Measurements from ENCODE around the gene ORC4. TPM values are rescaled to one million over a fixed set of nuclear protein-coding genes. Genes with fewer than 3 reads are reported as not detected.
"Not testable (repeated sequence)": the region's sequence is repeated elsewhere in the genome, so short reads cannot be mapped to it uniquely, and the experiment has no call there.

The ORC4 gene
- total RNA-seq, 1 donor from 2014 or later, result 25.4 TPM

GRCh38 chr2:148031152-148031551, 10.6 kb upstream of the ORC4 start:
- H3K27ac Mint-ChIP-seq, result no peak overlapping the region
- no peak for DNase-seq (ENCODE audit: low spot score)
- H3K36me3 Mint-ChIP-seq (ENCODE audit: low read depth), result no peaks in the 10 kb centered on the region

GRCh38 chr2:148028781-148029180, 8.2 kb upstream of the ORC4 start:
- intact Hi-C loops (cut with micrococcal nuclease), result loop anchor here (10.0 kb wide), 1 partner anchor 734 kb away; no protein-coding TSS in a partner anchor
- no peaks in the 10 kb centered on the region for H3K36me3 Mint-ChIP-seq (ENCODE audit: low read depth)
- no peaks in the 10 kb centered on the region for H3K27me3 Mint-ChIP-seq (ENCODE audit: low read depth)
- no peaks in the 10 kb centered on the region for H3K9me3 Mint-ChIP-seq
- no peak overlapping the region for H3K4me3 Mint-ChIP-seq (ENCODE audit: low read depth)
- no peak for DNase-seq (ENCODE audit: low spot score)
- no peak overlapping the region for H3K27ac Mint-ChIP-seq
- peaks cover 17% of the 10 kb centered on the region for H3K4me1 Mint-ChIP-seq (ENCODE audit: low read depth)

More at GRCh38 chr2:148031152-148031551, 10.6 kb upstream of the ORC4 start:
- H3K4me3 Mint-ChIP-seq (ENCODE audit: low read depth), result no peak overlapping the region
- intact Hi-C loops (cut with micrococcal nuclease), result no loop called here
- no peaks in the 10 kb centered on the region for H3K27me3 Mint-ChIP-seq (ENCODE audit: low read depth)
- peaks cover 1% of the 10 kb centered on the region for H3K4me1 Mint-ChIP-seq (ENCODE audit: low read depth)
- no peaks in the 10 kb centered on the region for H3K9me3 Mint-ChIP-seq

GRCh38 chr2:148027822-148028221, 7.3 kb upstream of the ORC4 start:
- Mint-ChIP-seq H3K4me1 (ENCODE audit: low read depth) (peaks cover 25% of the 10 kb centered on the region), H3K27ac (no peak overlapping the region), H3K4me3 (ENCODE audit: low read depth) (no peak overlapping the region), H3K9me3 (no peaks in the 10 kb centered on the region), H3K36me3 (ENCODE audit: low read depth) (no peaks in the 10 kb centered on the region), H3K27me3 (ENCODE audit: low read depth) (no peaks in the 10 kb centered on the region)
- intact Hi-C loops (cut with micrococcal nuclease), result loop anchor here (10.0 kb wide), 1 partner anchor 733 kb away; no protein-coding TSS in a partner anchor
- DNase-seq (ENCODE audit: low spot score), result no peak

- H3K4me1 Mint-ChIP-seq (ENCODE audit: low read depth), result peaks cover 30% of the 10 kb centered on the region
- H3K36me3 Mint-ChIP-seq (ENCODE audit: low read depth), result no peaks in the 10 kb centered on the region
Observed at GRCh38 chr2:148026573-148026972, 6.0 kb upstream of the ORC4 start.

GRCh38 chr2:148023861-148024260, 3.3 kb upstream of the ORC4 start:
- peaks cover 41% of the 10 kb centered on the region for H3K4me1 Mint-ChIP-seq (ENCODE audit: low read depth)

More at GRCh38 chr2:148026573-148026972, 6.0 kb upstream of the ORC4 start:
- H3K9me3 Mint-ChIP-seq, result no peaks in the 10 kb centered on the region
- intact Hi-C loops (cut with micrococcal nuclease), result loop anchor here (10.0 kb wide), 1 partner anchor 732 kb away; no protein-coding TSS in a partner anchor
- H3K4me3 Mint-ChIP-seq (ENCODE audit: low read depth), result no peak overlapping the region
- H3K27me3 Mint-ChIP-seq (ENCODE audit: low read depth), result no peaks in the 10 kb centered on the region
- DNase-seq (ENCODE audit: low spot score), result no peak
- H3K27ac Mint-ChIP-seq, result no peak overlapping the region

GRCh38 chr2:148022882-148023281, 2.3 kb upstream of the ORC4 start:
- DNase-seq (ENCODE audit: low spot score), result no peak
- peaks cover 49% of the 10 kb centered on the region for H3K4me1 Mint-ChIP-seq (ENCODE audit: low read depth)

More at GRCh38 chr2:148023861-148024260, 3.3 kb upstream of the ORC4 start:
- intact Hi-C loops (cut with micrococcal nuclease), result loop anchor here (5.0 to 10.0 kb wide), 4 partner anchors 182 to 1043 kb away; no protein-coding TSS in a partner anchor
- Mint-ChIP-seq H3K36me3 (ENCODE audit: low read depth) (no peaks in the 10 kb centered on the region), H3K4me3 (ENCODE audit: low read depth) (peak overlapping the region; percentile 47), H3K27me3 (ENCODE audit: low read depth) (no peaks in the 10 kb centered on the region), H3K9me3 (no peaks in the 10 kb centered on the region), H3K27ac (peak overlapping the region; percentile 84)
- no peak for DNase-seq (ENCODE audit: low spot score)

GRCh38 chr2:148022351-148022750, 1.8 kb upstream of the ORC4 start:
- intact Hi-C loops (cut with micrococcal nuclease), result loop anchor here (5.0 to 10.0 kb wide), 4 partner anchors 180 to 1045 kb away; no protein-coding TSS in a partner anchor
- Mint-ChIP-seq H3K4me1 (ENCODE audit: low read depth) (peaks cover 50% of the 10 kb centered on the region), H3K36me3 (ENCODE audit: low read depth) (no peaks in the 10 kb centered on the region)

More at GRCh38 chr2:148022882-148023281, 2.3 kb upstream of the ORC4 start:
- peak overlapping the region; percentile 100 for H3K4me3 Mint-ChIP-seq (ENCODE audit: low read depth)
- intact Hi-C loops (cut with micrococcal nuclease), result loop anchor here (5.0 to 10.0 kb wide), 4 partner anchors 181 to 1044 kb away; no protein-coding TSS in a partner anchor
- H3K9me3 Mint-ChIP-seq, result no peaks in the 10 kb centered on the region
- H3K27ac Mint-ChIP-seq, result peak overlapping the region; percentile 83
- no peaks in the 10 kb centered on the region for H3K36me3 Mint-ChIP-seq (ENCODE audit: low read depth)
- H3K27me3 Mint-ChIP-seq (ENCODE audit: low read depth), result no peaks in the 10 kb centered on the region

GRCh38 chr2:148021886-148022285, 1.3 kb upstream of the ORC4 start:
- peak overlapping the region; percentile 100 for H3K4me3 Mint-ChIP-seq (ENCODE audit: low read depth)
- intact Hi-C loops (cut with micrococcal nuclease), result loop anchor here (2.0 to 10.0 kb wide), 6 partner anchors 180 to 1565 kb away; partner anchors contain the start of gene MMADHC
- H3K27me3 Mint-ChIP-seq (ENCODE audit: low read depth), result no peaks in the 10 kb centered on the region
- peak overlapping the region; percentile 93 for H3K27ac Mint-ChIP-seq
- no peaks in the 10 kb centered on the region for H3K9me3 Mint-ChIP-seq
- H3K36me3 Mint-ChIP-seq (ENCODE audit: low read depth), result no peaks in the 10 kb centered on the region
- peaks cover 50% of the 10 kb centered on the region for H3K4me1 Mint-ChIP-seq (ENCODE audit: low read depth)
- no peak for DNase-seq (ENCODE audit: low spot score)

More at GRCh38 chr2:148022351-148022750, 1.8 kb upstream of the ORC4 start:
- Mint-ChIP-seq H3K4me3 (ENCODE audit: low read depth) (peak overlapping the region; percentile 100), H3K9me3 (no peaks in the 10 kb centered on the region), H3K27ac (peak overlapping the region; percentile 93), H3K27me3 (ENCODE audit: low read depth) (no peaks in the 10 kb centered on the region)
- no peak for DNase-seq (ENCODE audit: low spot score)

GRCh38 chr2:148021059-148021861, 723 bp upstream of the ORC4 start, which contains the start of gene MBD5:
TSS of gene MBD5 (plus strand) at chr2:148021091.
- peak within 1 kb of the TSS; percentile 93 for H3K27ac Mint-ChIP-seq
- peak; percentile 55 for DNase-seq (ENCODE audit: low spot score)
- peak within 1 kb of the TSS; percentile 100 for H3K4me3 Mint-ChIP-seq (ENCODE audit: low read depth)
- intact Hi-C loops (cut with micrococcal nuclease), result loop anchor here (2.0 to 10.0 kb wide), 6 partner anchors 179 to 1566 kb away; partner anchors contain the start of gene MMADHC
- no peaks in the 10 kb centered on the region for H3K36me3 Mint-ChIP-seq (ENCODE audit: low read depth)
- H3K4me1 Mint-ChIP-seq (ENCODE audit: low read depth), result peaks cover 50% of the 10 kb centered on the region
- H3K27me3 Mint-ChIP-seq (ENCODE audit: low read depth), result no peaks in the 10 kb centered on the region
- H3K9me3 Mint-ChIP-seq, result no peaks in the 10 kb centered on the region

- Mint-ChIP-seq H3K27ac (no peak overlapping the region), H3K4me3 (ENCODE audit: low read depth) (no peak overlapping the region), H3K4me1 (ENCODE audit: low read depth) (peaks cover 19% of the 10 kb centered on the region), H3K9me3 (peaks cover 2% of the 10 kb centered on the region), H3K27me3 (ENCODE audit: low read depth) (no peaks in the 10 kb centered on the region), H3K36me3 (ENCODE audit: low read depth) (peaks cover 9% of the 10 kb centered on the region)
- DNase-seq (ENCODE audit: low spot score), result no peak
- intact Hi-C loops (cut with micrococcal nuclease), result no loop called here
Observed at GRCh38 chr2:148014616-148015015, 5.9 kb downstream of the ORC4 start.

- no peak for DNase-seq (ENCODE audit: low spot score)
- peaks cover 4% of the 10 kb centered on the region for H3K9me3 Mint-ChIP-seq
- intact Hi-C loops (cut with micrococcal nuclease), result no loop called here
- no peaks in the 10 kb centered on the region for H3K27me3 Mint-ChIP-seq (ENCODE audit: low read depth)
- H3K4me3 Mint-ChIP-seq (ENCODE audit: low read depth), result no peak overlapping the region
- peaks cover 9% of the 10 kb centered on the region for H3K36me3 Mint-ChIP-seq (ENCODE audit: low read depth)
- no peak overlapping the region for H3K27ac Mint-ChIP-seq
- H3K4me1 Mint-ChIP-seq (ENCODE audit: low read depth), result peaks cover 13% of the 10 kb centered on the region
Observed at GRCh38 chr2:148013876-148014275, 6.7 kb downstream of the ORC4 start.

GRCh38 chr2:148008411-148008810, 12.1 kb downstream of the ORC4 start:
- H3K4me1 Mint-ChIP-seq (ENCODE audit: low read depth); H3K27ac Mint-ChIP-seq; DNase-seq (ENCODE audit: low spot score); H3K27me3 Mint-ChIP-seq (ENCODE audit: low read depth); intact Hi-C loops (cut with micrococcal nuclease); H3K4me3 Mint-ChIP-seq (ENCODE audit: low read depth): not testable (repeated sequence)
- H3K9me3 Mint-ChIP-seq, result peaks cover 34% of the 10 kb centered on the region
- H3K36me3 Mint-ChIP-seq (ENCODE audit: low read depth), result peaks cover 37% of the 10 kb centered on the region
